GM23338 (cell line): ENCODE data around the gene LEP. TPM values are rescaled to one million over a fixed set of nuclear protein-coding genes. Genes with fewer than 3 reads are reported as not detected.

ENCODE experiments used
- ATAC-seq: fragments of 200-7000 bp; cut with Tn5 transposase; 3 replicates; pipeline ENCODE4 v1.9.1; 2020
- DNase-seq: peaks from one replicate; pipeline ENCODE4 v3.0.0-alpha.2; 2015; ENCODE audit warnings: low spot score
- H2AFZ ChIP-seq: fragments of 200-600 bp; sonication (generic); 2 replicates; pipeline ENCODE4 v1.8.0; 2016; ENCODE audit warnings: antibody characterized with exemption, mild to moderate bottlenecking, moderate library complexity
- H3F3A ChIP-seq: fragments of 200-600 bp; sonication (generic); replicated peaks from 2 replicates; pipeline ENCODE4 v1.8.0; 2017; ENCODE audit warnings: antibody characterized with exemption, mixed run types, low read depth
- H3K27ac ChIP-seq: fragments of 200-600 bp; sonication (generic); 2 replicates; pipeline ENCODE4 v1.6.1; 2016; ENCODE audit warnings: low read depth
- H3K27me3 ChIP-seq: fragments of 200-600 bp; sonication (generic); 2 replicates; pipeline ENCODE4 v1.8.0; 2016; ENCODE audit warnings: mild to moderate bottlenecking, mixed run types, moderate library complexity; ENCODE audit not compliant: insufficient read depth
- H3K36me3 ChIP-seq: fragments of 200-600 bp; sonication (generic); 2 replicates; pipeline ENCODE4 v1.8.0; 2016; ENCODE audit warnings: mild to moderate bottlenecking; ENCODE audit not compliant: insufficient read depth
- H3K4me1 ChIP-seq: fragments of 200-600 bp; sonication (generic); 2 replicates; pipeline ENCODE4 v1.8.0; 2016; ENCODE audit warnings: mild to moderate bottlenecking, moderate library complexity; ENCODE audit not compliant: insufficient read depth
- H3K4me2 ChIP-seq: fragments of 200-600 bp; sonication (generic); 2 replicates; pipeline ENCODE4 v1.7.1; 2017; ENCODE audit warnings: mixed run types
- H3K4me3 ChIP-seq: fragments of 200-600 bp; sonication (generic); 2 replicates; pipeline ENCODE4 v1.6.1; 2016; ENCODE audit warnings: mixed run types
- H3K79me2 ChIP-seq: fragments of 200-600 bp; sonication (generic); replicated peaks from 2 replicates; pipeline ENCODE4 v1.8.0; 2017; ENCODE audit warnings: mild to moderate bottlenecking; ENCODE audit not compliant: insufficient read depth
- H3K9me2 ChIP-seq: fragments of 200-600 bp; sonication (generic); 2 replicates; pipeline ENCODE4 v1.8.0; 2017; ENCODE audit not compliant: insufficient read depth
- H4K20me1 ChIP-seq: fragments of 200-600 bp; sonication (generic); replicated peaks from 2 replicates; pipeline ENCODE4 v1.8.0; 2017; ENCODE audit warnings: mild to moderate bottlenecking; ENCODE audit not compliant: insufficient read depth
- H3K27ac Mint-ChIP-seq: 2 replicates; pipeline ENCODE4 v1.8.0; 2020; ENCODE audit warnings: inconsistent platforms, mild to moderate bottlenecking, moderate library complexity, mixed read lengths
- H3K27me3 Mint-ChIP-seq: 3 replicates; pipeline ENCODE4 v1.8.0; 2022; ENCODE audit warnings: low read depth, mild to moderate bottlenecking, moderate library complexity, mixed read lengths, inconsistent platforms; ENCODE audit not compliant: insufficient read depth, poor library complexity
- H3K36me3 Mint-ChIP-seq: 3 replicates; pipeline ENCODE4 v1.8.0; 2021; ENCODE audit warnings: low read depth, mild to moderate bottlenecking, inconsistent platforms, moderate library complexity, mixed read lengths
- H3K4me1 Mint-ChIP-seq: 3 replicates; pipeline ENCODE4 v1.8.0; 2020; ENCODE audit warnings: mild to moderate bottlenecking, inconsistent platforms, mixed read lengths
- H3K4me3 Mint-ChIP-seq: 3 replicates; pipeline ENCODE4 v1.8.0; 2021; ENCODE audit warnings: moderate library complexity, mild to moderate bottlenecking, inconsistent platforms, mixed read lengths
- H3K9me3 Mint-ChIP-seq: 3 replicates; pipeline ENCODE4 v1.8.0; 2020; ENCODE audit warnings: moderate library complexity, mild to moderate bottlenecking, inconsistent platforms, mixed read lengths
- CREB1 ChIP-seq: fragments of 250-450 bp; sonication (Bioruptor Pico); IDR thresholded peaks from 2 replicates; pipeline ENCODE4 v1.5.0; 2020; ENCODE audit warnings: low read depth, mild to moderate bottlenecking, moderate library complexity
- CTCF ChIP-seq, 2 experiments: fragments of 200-600 bp in 1 of 2; sonication (generic) in 1 of 2; conservative IDR thresholded peaks; 2 replicates each; pipeline versions ENCODE4 v1.5.1 to v1.6.1; 2016 to 2017; ENCODE audit warnings: antibody characterized with exemption in 2 of 2, low read depth in 2 of 2, mild to moderate bottlenecking in 2 of 2, moderate library complexity in 1 of 2
- EZH2 ChIP-seq: fragments of 200-600 bp; sonication (generic); IDR thresholded peaks from one replicate; pipeline ENCODE4 v1.8.0; 2017; ENCODE audit warnings: antibody characterized with exemption, mild to moderate bottlenecking, low read depth; ENCODE audit not compliant: unreplicated experiment
- ZNF114 ChIP-seq: fragments of 250-450 bp; sonication (Bioruptor Pico); IDR thresholded peaks from 2 replicates; pipeline ENCODE4 v1.5.0; 2020; ENCODE audit warnings: mild to moderate bottlenecking, moderate library complexity
- ZNF462 ChIP-seq: fragments of 250-450 bp; sonication (Bioruptor Pico); IDR thresholded peaks from 2 replicates; pipeline ENCODE4 v1.5.0; 2020; ENCODE audit warnings: mild to moderate bottlenecking, moderate library complexity
- polyA plus RNA-seq: library from polyadenylated mRNA; unstranded; fragments of >200 nt; fragmentation: Nextera tagmentation; extraction: Ambion mirVana; gene quantifications from 2 replicates; pipeline ENCODE4 v1.2.1, GENCODE V29; 2016
- total RNA-seq: library from RNA; depleted of rRNA; stranded (reverse); fragments of >200 nt; shearing (Covaris generic); gene quantifications from 2 replicates; pipeline ENCODE4 v1.2.3, GENCODE V29; 2014
- TF ChIP-seq, protein P1 (sequence below): IDR thresholded peaks from 2 replicates; pipeline ENCODE4 v1.6.1; 2016; ENCODE audit warnings: antibody characterized with exemption

LEP gene
- total and polyA plus RNA-seq, 2 experiments from 2014 or later, result not detected

DNA sequence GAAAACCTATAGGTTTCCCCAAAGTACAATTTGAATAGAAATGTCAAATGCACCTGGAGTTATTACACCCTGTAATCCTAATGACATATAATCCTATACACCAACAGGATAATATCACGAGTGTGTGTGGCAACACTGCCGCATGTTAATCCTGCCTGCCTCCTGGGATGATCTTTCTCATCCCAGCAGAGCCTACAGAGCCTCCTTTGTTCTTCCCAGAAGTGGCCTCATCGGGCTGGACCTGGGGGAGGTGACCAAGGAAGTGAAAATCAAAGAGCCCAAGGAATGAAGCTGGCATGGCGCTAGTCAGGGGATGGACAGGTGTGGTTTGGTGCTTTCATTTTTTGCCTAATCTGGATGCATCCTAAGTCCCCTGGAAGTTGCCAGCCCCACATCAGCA, 29.5 kb upstream of the LEP start (continued):
- TF ChIP-seq ZNF462 (CRISPR knock-in tag), result no peak

DNA sequence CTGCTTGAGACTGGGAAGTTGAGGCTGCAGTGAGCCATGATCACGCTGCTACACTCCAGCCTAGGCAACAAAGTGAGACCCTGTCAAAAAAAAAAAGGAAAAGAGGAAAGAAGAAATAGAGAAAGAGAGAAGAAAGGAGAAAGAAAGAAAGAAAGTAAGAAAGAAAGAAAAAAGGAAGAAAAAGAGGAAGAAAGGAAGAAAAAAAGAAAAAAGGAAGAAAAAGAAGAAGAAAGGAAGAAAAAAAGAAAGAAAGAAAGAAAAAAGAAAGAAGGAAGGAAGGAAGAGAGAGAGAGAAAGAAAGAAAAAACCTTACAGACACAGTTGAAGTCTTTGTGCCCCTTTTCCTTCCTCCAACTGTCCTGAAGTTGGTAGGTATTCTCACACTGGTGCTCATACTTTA, 26.6 kb upstream of the LEP start:
- Histone ChIP-seq H4K20me1 (no peaks in the 10 kb centered on the region), H3K4me1 (peaks cover 8% of the 10 kb centered on the region), H3K27me3 (0 out of 2 replicates have a peak, but pooled peaks cover 5% of the 10 kb centered on the region), H3F3A (no peaks in the 10 kb centered on the region), H3K9me2 (no peaks in the 10 kb centered on the region), H3K4me3 (no peak overlapping the region), H2AFZ (no peak overlapping the region), H3K27ac (no peak overlapping the region), H3K79me2 (no peaks in the 10 kb centered on the region), H3K4me2 (no peak overlapping the region), H3K36me3 (no peaks in the 10 kb centered on the region)
- Mint-ChIP-seq H3K27ac (no peak overlapping the region), H3K36me3 (no peaks in the 10 kb centered on the region; the same call in 2 of the 3 replicates), H3K9me3 (no peaks in the 10 kb centered on the region), H3K4me1 (peaks cover 29% of the 10 kb centered on the region), H3K4me3 (no peak overlapping the region), H3K27me3 (peaks cover 15% of the 10 kb centered on the region)
- DNase-seq, result no peak
- TF ChIP-seq CREB1 (CRISPR knock-in tag) (no peak), EZH2 (no peak), ZNF114 (CRISPR knock-in tag) (no peak), CTCF (conservative IDR thresholded peaks at IDR 0.05; ENCODE audit: low read depth in 2 of 2) (no peak)
- TF ChIP-seq, protein P1, sequence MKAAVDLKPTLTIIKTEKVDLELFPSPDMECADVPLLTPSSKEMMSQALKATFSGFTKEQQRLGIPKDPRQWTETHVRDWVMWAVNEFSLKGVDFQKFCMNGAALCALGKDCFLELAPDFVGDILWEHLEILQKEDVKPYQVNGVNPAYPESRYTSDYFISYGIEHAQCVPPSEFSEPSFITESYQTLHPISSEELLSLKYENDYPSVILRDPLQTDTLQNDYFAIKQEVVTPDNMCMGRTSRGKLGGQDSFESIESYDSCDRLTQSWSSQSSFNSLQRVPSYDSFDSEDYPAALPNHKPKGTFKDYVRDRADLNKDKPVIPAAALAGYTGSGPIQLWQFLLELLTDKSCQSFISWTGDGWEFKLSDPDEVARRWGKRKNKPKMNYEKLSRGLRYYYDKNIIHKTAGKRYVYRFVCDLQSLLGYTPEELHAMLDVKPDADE, result no peak
- no peak for ATAC-seq
